Measurements from ENCODE around the gene MPG.

DNA sequence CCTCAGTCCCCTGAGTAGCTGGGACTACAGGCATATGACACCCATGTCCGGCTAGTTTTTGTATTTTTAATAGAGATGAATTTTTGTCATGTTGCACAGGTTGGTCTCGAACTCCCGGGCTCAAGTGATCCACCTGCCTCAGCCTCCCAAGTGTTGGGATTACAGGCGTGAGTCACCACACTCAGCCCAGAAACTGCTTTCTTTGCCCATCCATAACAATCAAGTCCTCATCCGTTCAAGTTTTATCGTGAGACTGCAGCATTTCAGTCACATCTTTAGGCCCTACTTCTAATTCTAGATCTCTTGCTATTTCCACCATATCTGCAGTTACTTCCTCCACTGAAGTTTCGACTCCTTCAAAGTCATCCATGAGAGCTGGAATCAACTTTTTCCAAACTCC lies 54.1 kb downstream of the MPG start:
- TF ChIP-seq FOXA1 (IDR thresholded peaks at IDR 0.05) (no peak), SP1 (IDR thresholded peaks at IDR 0.05) (no peak), SUZ12 (IDR thresholded peaks at IDR 0.05) (no peak), ARNT (IDR thresholded peaks at IDR 0.05) (no peak), LEF1 (IDR thresholded peaks at IDR 0.05; ENCODE audit: borderline replicate concordance) (no peak)
